ENCODE results near the gene NUDT22. TPM values are rescaled to one million over a fixed set of nuclear protein-coding genes. Genes with fewer than 3 reads are reported as not detected.

The NUDT22 gene
- total RNA-seq, 1 donor from 2014 or later = 40.7 TPM

- Mint-ChIP-seq H3K4me3 (ENCODE audit: unreplicated experiment) (peak overlapping the region; percentile 54), H3K9me3 (ENCODE audit: unreplicated experiment) (peaks cover 2% of the 10 kb centered on the region), H3K4me1 (ENCODE audit: low read depth, unreplicated experiment) (peaks cover 19% of the 10 kb centered on the region), H3K27me3 (ENCODE audit: low read depth, unreplicated experiment) (no peaks in the 10 kb centered on the region), H3K36me3 (ENCODE audit: low read depth, unreplicated experiment) (peaks cover 22% of the 10 kb centered on the region), H3K27ac (ENCODE audit: unreplicated experiment) (no peak overlapping the region)
- Histone ChIP-seq H3K79me2 (ENCODE audit: insufficient read depth, low read length) (no peaks in the 10 kb centered on the region), H3K27ac (ENCODE audit: low read depth, low read length) (no peak overlapping the region), H3K27me3 (ENCODE audit: insufficient read depth, low read length) (no peaks in the 10 kb centered on the region), H3K9me3 (ENCODE audit: insufficient read depth, low read depth, low read length) (no peaks in the 10 kb centered on the region), H3K9ac (ENCODE audit: low read length) (no peak overlapping the region), H2AFZ (ENCODE audit: low read depth, low read length) (no peak overlapping the region), H3K4me1 (ENCODE audit: insufficient read depth, low read length) (peaks cover 31% of the 10 kb centered on the region), H3K4me3 (ENCODE audit: insufficient read depth, low read depth, low read length) (no peak overlapping the region), H4K20me1 (ENCODE audit: insufficient read depth, low read length) (peaks cover 31% of the 10 kb centered on the region), H3K36me3 (ENCODE audit: insufficient read depth, low read length) (peaks cover 14% of the 10 kb centered on the region), H3K4me2 (ENCODE audit: low read length) (no peak overlapping the region)
- FAIRE-seq = no peak
- TF ChIP-seq, protein P1, sequence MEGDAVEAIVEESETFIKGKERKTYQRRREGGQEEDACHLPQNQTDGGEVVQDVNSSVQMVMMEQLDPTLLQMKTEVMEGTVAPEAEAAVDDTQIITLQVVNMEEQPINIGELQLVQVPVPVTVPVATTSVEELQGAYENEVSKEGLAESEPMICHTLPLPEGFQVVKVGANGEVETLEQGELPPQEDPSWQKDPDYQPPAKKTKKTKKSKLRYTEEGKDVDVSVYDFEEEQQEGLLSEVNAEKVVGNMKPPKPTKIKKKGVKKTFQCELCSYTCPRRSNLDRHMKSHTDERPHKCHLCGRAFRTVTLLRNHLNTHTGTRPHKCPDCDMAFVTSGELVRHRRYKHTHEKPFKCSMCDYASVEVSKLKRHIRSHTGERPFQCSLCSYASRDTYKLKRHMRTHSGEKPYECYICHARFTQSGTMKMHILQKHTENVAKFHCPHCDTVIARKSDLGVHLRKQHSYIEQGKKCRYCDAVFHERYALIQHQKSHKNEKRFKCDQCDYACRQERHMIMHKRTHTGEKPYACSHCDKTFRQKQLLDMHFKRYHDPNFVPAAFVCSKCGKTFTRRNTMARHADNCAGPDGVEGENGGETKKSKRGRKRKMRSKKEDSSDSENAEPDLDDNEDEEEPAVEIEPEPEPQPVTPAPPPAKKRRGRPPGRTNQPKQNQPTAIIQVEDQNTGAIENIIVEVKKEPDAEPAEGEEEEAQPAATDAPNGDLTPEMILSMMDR (IDR thresholded peaks at IDR 0.05; ENCODE audit: insufficient read depth, low read depth, low read length) = no peak
- TF ChIP-seq EZH2 (IDR thresholded peaks at IDR 0.05; ENCODE audit: insufficient read depth, low read length) = no peak
- no peak for DNase-seq (ENCODE audit: low read depth)
These were observed 38.3 kb downstream of the NUDT22 start for GRCh38 chr11:64264371-64264852.

DNA sequence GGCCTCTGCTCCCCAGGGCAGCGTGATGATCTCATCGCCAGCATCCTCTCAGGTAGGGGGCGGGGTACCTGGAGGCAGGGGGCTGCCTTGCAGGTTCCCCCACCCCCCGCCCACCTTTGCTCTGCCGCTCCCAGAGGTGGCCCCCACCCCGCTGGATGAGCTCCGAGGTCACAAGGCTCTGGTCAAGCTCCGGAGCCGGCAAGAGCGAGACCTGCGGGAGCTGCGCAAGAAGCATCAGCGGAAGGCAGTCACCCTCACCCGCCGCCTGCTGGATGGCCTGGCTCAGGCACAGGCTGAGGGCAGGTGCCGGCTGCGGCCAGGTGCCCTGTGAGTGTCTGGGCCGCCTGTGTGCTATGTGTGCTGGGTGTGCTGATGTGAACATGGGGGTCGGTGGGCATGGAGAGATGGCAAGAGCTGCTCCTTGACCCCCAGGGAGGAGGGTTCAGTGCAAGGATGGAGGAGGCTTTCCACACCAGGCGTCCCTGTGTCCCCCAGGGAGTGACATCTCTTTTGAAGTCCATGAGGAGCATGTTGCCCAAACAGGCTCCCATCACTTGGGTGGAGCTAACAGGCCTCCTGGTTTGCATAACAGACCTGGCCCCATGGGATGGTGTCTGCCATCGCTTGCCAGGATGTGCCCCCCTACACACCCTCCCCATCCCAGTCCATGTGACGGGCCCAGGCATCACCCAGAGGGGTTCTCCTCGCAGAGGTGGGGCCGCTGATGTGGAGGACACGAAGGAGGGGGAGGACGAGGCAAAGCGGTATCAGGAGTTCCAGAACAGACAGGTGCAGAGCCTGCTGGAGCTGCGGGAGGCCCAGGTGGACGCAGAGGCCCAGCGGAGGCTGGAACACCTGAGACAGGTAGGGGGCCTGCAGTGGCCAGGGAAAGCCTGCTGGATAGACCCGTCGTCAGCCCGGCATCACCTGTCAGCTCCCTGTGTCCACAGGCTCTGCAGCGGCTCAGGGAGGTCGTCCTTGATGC, 39.4 kb downstream of the NUDT22 start:
- Histone ChIP-seq H3K27ac (ENCODE audit: low read depth, low read length) (no peak overlapping the region), H3K4me3 (ENCODE audit: insufficient read depth, low read depth, low read length) (no peak overlapping the region), H3K79me2 (ENCODE audit: insufficient read depth, low read length) (no peaks in the 10 kb centered on the region), H4K20me1 (ENCODE audit: insufficient read depth, low read length) (peaks cover 22% of the 10 kb centered on the region), H3K9ac (ENCODE audit: low read length) (no peak overlapping the region), H3K27me3 (ENCODE audit: insufficient read depth, low read length) (no peaks in the 10 kb centered on the region), H3K4me1 (ENCODE audit: insufficient read depth, low read length) (peaks cover 33% of the 10 kb centered on the region), H2AFZ (ENCODE audit: low read depth, low read length) (no peak overlapping the region), H3K36me3 (ENCODE audit: insufficient read depth, low read length) (peaks cover 11% of the 10 kb centered on the region), H3K4me2 (ENCODE audit: low read length) (no peak overlapping the region), H3K9me3 (ENCODE audit: insufficient read depth, low read depth, low read length) (no peaks in the 10 kb centered on the region)
- DNase-seq (ENCODE audit: low read depth) (no peak), FAIRE-seq (no peak)
- no peak overlapping the region for H3K27ac Mint-ChIP-seq (ENCODE audit: unreplicated experiment)
- peaks cover 19% of the 10 kb centered on the region for H3K4me1 Mint-ChIP-seq (ENCODE audit: low read depth, unreplicated experiment)
- H3K9me3 Mint-ChIP-seq (ENCODE audit: unreplicated experiment) = no peaks in the 10 kb centered on the region
- no peak for TF ChIP-seq EZH2 (IDR thresholded peaks at IDR 0.05; ENCODE audit: insufficient read depth, low read length)
- TF ChIP-seq, protein P1 (IDR thresholded peaks at IDR 0.05; ENCODE audit: insufficient read depth, low read depth, low read length) = no peak
- H3K4me3 Mint-ChIP-seq (ENCODE audit: unreplicated experiment) = no peak overlapping the region
- H3K36me3 Mint-ChIP-seq (ENCODE audit: low read depth, unreplicated experiment) = peaks cover 11% of the 10 kb centered on the region
- no peaks in the 10 kb centered on the region for H3K27me3 Mint-ChIP-seq (ENCODE audit: low read depth, unreplicated experiment)
